ENCODE measurements around the gene LPCAT1.
A peak's percentile ranks its signal among the peaks of the same experiment; 100 is the strongest.

LPCAT1 gene

DNA sequence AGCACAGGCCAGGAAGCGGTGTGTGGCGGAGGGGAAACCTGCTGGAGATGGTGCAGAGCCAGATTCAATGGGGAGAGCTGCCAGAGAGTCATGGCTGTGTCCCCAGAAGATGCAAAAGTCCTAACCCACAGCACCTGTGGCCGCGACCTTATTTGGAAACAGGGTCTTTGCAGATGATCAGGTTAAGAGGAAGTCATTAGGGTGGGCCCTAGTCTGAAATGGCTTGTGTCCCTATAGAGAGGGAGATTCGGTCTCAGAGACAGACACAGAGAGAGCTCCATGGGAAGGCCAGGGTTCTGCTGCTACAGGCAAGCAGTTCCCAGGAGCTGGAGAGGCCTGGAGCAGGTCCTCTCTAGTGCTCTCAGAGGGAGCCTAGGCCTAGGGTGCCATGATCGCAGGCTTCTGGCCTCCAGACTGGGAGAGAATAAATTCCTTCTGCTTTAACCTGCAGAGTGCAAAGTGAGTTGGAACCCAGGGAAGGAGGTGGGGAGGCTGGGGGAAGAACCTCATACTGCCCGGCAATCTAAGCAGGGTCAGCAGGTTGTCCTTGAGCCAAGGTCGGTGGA, 1.9 kb upstream of the LPCAT1 start:
- Histone ChIP-seq H3K4me3 (ENCODE audit: low read length) (peak overlapping the region; percentile 76), H3K4me2 (ENCODE audit: low read length) (peak overlapping the region; percentile 96), H3K9me3 (ENCODE audit: control insufficient read depth, insufficient read depth, low read length) (no peaks in the 10 kb centered on the region), H3K9me2 (replicated peaks; ENCODE audit: control insufficient read depth, low read length) (no peaks in the 10 kb centered on the region), H3K27me3 (ENCODE audit: control insufficient read depth, low read length) (no peaks in the 10 kb centered on the region), H3K36me3 (ENCODE audit: control insufficient read depth, low read length) (peaks cover 21% of the 10 kb centered on the region), H3K27ac (ENCODE audit: low read depth, low read length) (peak overlapping the region; percentile 33), H3F3A (ENCODE audit: control insufficient read depth, insufficient read depth) (0 out of 2 replicates have a peak, but pooled peaks cover 7% of the 10 kb centered on the region), H3K4me1 (ENCODE audit: control insufficient read depth, low read length) (peaks cover 47% of the 10 kb centered on the region), H3K79me2 (ENCODE audit: control insufficient read depth, low read length) (peaks cover 31% of the 10 kb centered on the region), H4K20me1 (ENCODE audit: control insufficient read depth, insufficient read depth, low read depth, low read length) (peaks cover 18% of the 10 kb centered on the region; the same call in 1 of the 2 replicates)
- TF ChIP-seq CTCF (IDR thresholded peaks at IDR 0.05; ENCODE audit: low read depth, low read length, poor library complexity, severe bottlenecking) (no peak), EZH2phosphoT487 (IDR thresholded peaks at IDR 0.05; ENCODE audit: borderline replicate concordance, low read length) (no peak)

- 0 out of 2 replicates have a peak, but pooled peaks cover 7% of the 10 kb centered on the region for H3F3A ChIP-seq (ENCODE audit: control insufficient read depth, insufficient read depth)
- H3K9me3 ChIP-seq (ENCODE audit: control insufficient read depth, insufficient read depth, low read length), result no peaks in the 10 kb centered on the region
- H3K9me2 ChIP-seq (replicated peaks; ENCODE audit: control insufficient read depth, low read length), result no peaks in the 10 kb centered on the region
- peak overlapping the region; percentile 76 for H3K4me3 ChIP-seq (ENCODE audit: low read length)
- H3K36me3 ChIP-seq (ENCODE audit: control insufficient read depth, low read length), result peaks cover 25% of the 10 kb centered on the region
- peaks cover 36% of the 10 kb centered on the region for H3K79me2 ChIP-seq (ENCODE audit: control insufficient read depth, low read length)
- peak overlapping the region; percentile 96 for H3K4me2 ChIP-seq (ENCODE audit: low read length)
- peaks cover 21% of the 10 kb centered on the region for H4K20me1 ChIP-seq (ENCODE audit: control insufficient read depth, insufficient read depth, low read depth, low read length)
- peaks cover 47% of the 10 kb centered on the region for H3K4me1 ChIP-seq (ENCODE audit: control insufficient read depth, low read length)
- H3K27ac ChIP-seq (ENCODE audit: low read depth, low read length), result peak overlapping the region; percentile 33
- TF ChIP-seq CTCF (IDR thresholded peaks at IDR 0.05; ENCODE audit: low read depth, low read length, poor library complexity, severe bottlenecking) (no peak), EZH2phosphoT487 (IDR thresholded peaks at IDR 0.05; ENCODE audit: borderline replicate concordance, low read length) (no peak)
- no peaks in the 10 kb centered on the region for H3K27me3 ChIP-seq (ENCODE audit: control insufficient read depth, low read length)
These were observed 1.3 kb upstream of the LPCAT1 start for GRCh38 chr5:1524799-1525623.

DNA sequence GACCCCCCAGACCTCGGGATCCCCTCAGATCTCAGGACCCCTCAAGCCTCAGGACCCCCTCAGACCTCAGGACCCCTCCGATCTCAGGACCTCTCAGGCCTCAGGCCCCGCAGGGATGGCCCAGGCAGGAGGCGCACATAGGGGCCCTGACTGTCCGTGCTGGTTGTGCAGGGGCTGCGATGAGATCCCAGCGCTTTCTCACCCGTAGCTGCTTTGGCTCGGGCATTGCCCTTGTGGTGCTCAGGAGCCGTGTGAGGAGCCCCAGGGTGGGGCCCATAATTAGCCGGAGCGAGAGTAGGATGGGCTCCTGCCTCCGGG, 680 bp upstream of the LPCAT1 start:
- peaks cover 24% of the 10 kb centered on the region for H4K20me1 ChIP-seq (ENCODE audit: control insufficient read depth, insufficient read depth, low read depth, low read length)
- H3K27ac ChIP-seq (ENCODE audit: low read depth, low read length), result peak overlapping the region; percentile 52
- peak overlapping the region; percentile 76 for H3K4me3 ChIP-seq (ENCODE audit: low read length)
- peaks cover 42% of the 10 kb centered on the region for H3K79me2 ChIP-seq (ENCODE audit: control insufficient read depth, low read length)
- H3K9me2 ChIP-seq (replicated peaks; ENCODE audit: control insufficient read depth, low read length), result no peaks in the 10 kb centered on the region
- H3F3A ChIP-seq (ENCODE audit: control insufficient read depth, insufficient read depth), result 0 out of 2 replicates have a peak, but pooled peaks cover 7% of the 10 kb centered on the region
- no peaks in the 10 kb centered on the region for H3K9me3 ChIP-seq (ENCODE audit: control insufficient read depth, insufficient read depth, low read length)
- TF ChIP-seq CTCF (IDR thresholded peaks at IDR 0.05; ENCODE audit: low read depth, low read length, poor library complexity, severe bottlenecking), result no peak
- TF ChIP-seq EZH2phosphoT487 (IDR thresholded peaks at IDR 0.05; ENCODE audit: borderline replicate concordance, low read length), result no peak
- H3K36me3 ChIP-seq (ENCODE audit: control insufficient read depth, low read length), result peaks cover 31% of the 10 kb centered on the region
- no peaks in the 10 kb centered on the region for H3K27me3 ChIP-seq (ENCODE audit: control insufficient read depth, low read length)
- H3K4me2 ChIP-seq (ENCODE audit: low read length), result peak overlapping the region; percentile 96
- H3K4me1 ChIP-seq (ENCODE audit: control insufficient read depth, low read length), result peaks cover 47% of the 10 kb centered on the region
